ENCODE results near the gene GRM4. TPM values are rescaled to one million over a fixed set of nuclear protein-coding genes. Genes with fewer than 3 reads are reported as not detected.

The GRM4 gene
- total and polyA plus RNA-seq, 12 donors = not detected

- no peaks in the 10 kb centered on the region for H3K36me3 ChIP-seq
- no peak overlapping the region for H3K27ac ChIP-seq
- TF ChIP-seq CTCF (IDR thresholded peaks at IDR 0.05) = no peak
- no peak overlapping the region for H3K4me3 ChIP-seq
- peaks cover 0 to 6% (median 0%) of the 10 kb centered on the region in 9 donors for H3K4me1 ChIP-seq
- intact Hi-C loops (cut with DNase I) = no loop called here
- ATAC-seq (no peak), DNase-seq (no peak)
- WGBS, 2 donors = 86 to 91% methylated on average over 5 of the region's 5 CpGs
- no peaks in the 10 kb centered on the region for H3K9me3 ChIP-seq
- peaks cover 0 to 9% (median 0%) of the 10 kb centered on the region in 7 donors for H3K27me3 ChIP-seq
Measured at GRCh38 chr6:34177181-34177591, 31.3 kb upstream of the GRM4 start.

- WGBS, 2 donors = 82 to 92% methylated on average over 9 of the region's 9 CpGs
- DNase-seq = no peak
- Histone ChIP-seq H3K4me1 (no peaks in the 10 kb centered on the region), H3K9me3 (no peaks in the 10 kb centered on the region), H3K27me3 (peaks cover 0 to 9% (median 0%) of the 10 kb centered on the region in 7 donors), H3K27ac (no peak overlapping the region), H3K36me3 (no peaks in the 10 kb centered on the region), H3K4me3 (no peak overlapping the region)
- ATAC-seq = no peak
- TF ChIP-seq CTCF (IDR thresholded peaks at IDR 0.05) = no peak
- intact Hi-C loops (cut with DNase I) = no loop called here
Measured at GRCh38 chr6:34176261-34177031, 30.6 kb upstream of the GRM4 start.

- Histone ChIP-seq H3K36me3 (no peaks in the 10 kb centered on the region), H3K27ac (no peak overlapping the region), H3K4me1 (no peaks in the 10 kb centered on the region), H3K4me3 (no peak overlapping the region), H3K27me3 (peaks cover 0 to 9% (median 0%) of the 10 kb centered on the region in 7 donors), H3K9me3 (no peaks in the 10 kb centered on the region)
- no peak for TF ChIP-seq CTCF (IDR thresholded peaks at IDR 0.05)
- intact Hi-C loops (cut with DNase I) = no loop called here
- ATAC-seq (no peak), DNase-seq (no peak)
- 92 to 93% methylated on average over 3 of the region's 3 CpGs for WGBS, 2 donors
Measured at GRCh38 chr6:34174846-34175399, 29.0 kb upstream of the GRM4 start.

- Histone ChIP-seq H3K27ac (no peak overlapping the region), H3K9me3 (no peaks in the 10 kb centered on the region), H3K27me3 (peaks cover 0 to 4% (median 0%) of the 10 kb centered on the region in 7 donors), H3K4me1 (no peaks in the 10 kb centered on the region), H3K4me3 (no peak overlapping the region), H3K36me3 (no peaks in the 10 kb centered on the region)
- ATAC-seq (no peak), DNase-seq (no peak)
- intact Hi-C loops (cut with DNase I) = no loop called here
- no peak for TF ChIP-seq CTCF (IDR thresholded peaks at IDR 0.05)
- 71 to 77% methylated on average over 9 of the region's 9 CpGs for WGBS, 2 donors
Measured at GRCh38 chr6:34172961-34173775, 27.3 kb upstream of the GRM4 start.

Measured in heart right ventricle (tissue), 16 donors.